CD4-positive, alpha-beta memory T cell (primary cell): ENCODE measurements around the gene HNRNPA1L2. TPM values are rescaled to one million over a fixed set of nuclear protein-coding genes. Genes with fewer than 3 reads are reported as not detected.
"Not testable (repeated sequence)": the region's sequence is repeated elsewhere in the genome, so short reads cannot be mapped to it uniquely, and the experiment has no call there.

Source experiments
- CTCF ChIA-PET: fragments of 350-600 bp; sonication (Branson Sonifier 250); formaldehyde crosslinking; loops from one replicate; lab custom pipeline; 2021; ENCODE audit warnings: inconsistent platforms; ENCODE audit not compliant: partially characterized antibody; lab: Charles Lee
- POLR2A ChIA-PET: fragments of 350-600 bp; sonication (Branson Sonifier 250); formaldehyde crosslinking; loops from one replicate; lab custom pipeline; 2021; ENCODE audit not compliant: partially characterized antibody; lab: Charles Lee
- DNase-seq, 5 donors: peaks; one replicate each; pipeline versions ENCODE4 v3.0.0 to v3.0.0-alpha.2; 2020 to 2022; ENCODE audit warnings: mixed read lengths in 1 of 5
- H3K27ac ChIP-seq: one replicate; pipeline ENCODE4 v1.7.0; 2013; ENCODE audit warnings: low read depth, low read length
- H3K27me3 ChIP-seq: 2 replicates; pipeline ENCODE4 v1.7.0; 2013; ENCODE audit warnings: mild to moderate bottlenecking, low read length, moderate library complexity; ENCODE audit not compliant: insufficient read depth
- H3K36me3 ChIP-seq: 2 replicates; pipeline ENCODE4 v1.7.0; 2013; ENCODE audit warnings: mild to moderate bottlenecking, low read length, moderate library complexity; ENCODE audit not compliant: insufficient read depth
- H3K4me1 ChIP-seq: 2 replicates; pipeline ENCODE4 v1.7.0; 2013; ENCODE audit warnings: mild to moderate bottlenecking, low read length, moderate library complexity; ENCODE audit not compliant: insufficient read depth
- H3K4me3 ChIP-seq, 2 donors: one replicate each; pipeline ENCODE4 v1.7.0; 2013; ENCODE audit warnings: low read length in 2 of 2, mild to moderate bottlenecking in 1 of 2
- H3K9me3 ChIP-seq, 2 donors: one replicate each; pipeline ENCODE4 v1.7.0; 2013; ENCODE audit warnings: low read length in 2 of 2, control low read depth in 1 of 2; ENCODE audit not compliant: control insufficient read depth in 1 of 2
- H3K27ac Mint-ChIP-seq, 7 donors: one replicate each; pipeline ENCODE4 v1.8.0; 2020 to 2021; ENCODE audit warnings: mixed read lengths in 7 of 7, mild to moderate bottlenecking in 6 of 7, inconsistent platforms in 3 of 7, moderate library complexity in 3 of 7
- H3K27me3 Mint-ChIP-seq, 2 donors: one replicate each; pipeline ENCODE4 v1.8.0; 2020 to 2021; ENCODE audit warnings: mixed read lengths in 2 of 2
- H3K36me3 Mint-ChIP-seq, 2 donors: one replicate each; pipeline ENCODE4 v1.8.0; 2020 to 2021; ENCODE audit warnings: mixed read lengths in 2 of 2, inconsistent platforms in 1 of 2, mild to moderate bottlenecking in 1 of 2
- H3K4me1 Mint-ChIP-seq, 4 donors: one replicate each; pipeline ENCODE4 v1.8.0; 2020 to 2021; ENCODE audit warnings: mixed read lengths in 4 of 4, mild to moderate bottlenecking in 1 of 4
- H3K4me3 Mint-ChIP-seq, 8 donors: one replicate each; pipeline ENCODE4 v1.8.0; 2020 to 2021; ENCODE audit warnings: mixed read lengths in 8 of 8, mild to moderate bottlenecking in 7 of 8, moderate library complexity in 6 of 8, inconsistent platforms in 3 of 8
- H3K9me3 Mint-ChIP-seq, 8 donors: one replicate each; pipeline ENCODE4 v1.8.0; 2020 to 2021; ENCODE audit warnings: mixed read lengths in 8 of 8, mild to moderate bottlenecking in 5 of 8, inconsistent platforms in 3 of 8, moderate library complexity in 1 of 8
- intact Hi-C: fragments of 100-400 bp; cut with micrococcal nuclease; formaldehyde crosslinking; loops from one replicate; pipeline ENCODE4 v1.15.1; 2023
- polyA plus RNA-seq, 2 donors: library from polyadenylated mRNA; unstranded; fragments of 300-500 nt; fragmentation: Illumina TruSeq; gene quantifications; one replicate each; pipeline ENCODE4 v1.2.3, GENCODE V29; 2021
- total RNA-seq, 2 experiments: library from RNA; stranded (reverse); gene quantifications; one replicate each; pipeline ENCODE4 v1.2.3, GENCODE V29; 2021

Gene HNRNPA1L2
- total and polyA plus RNA-seq, 4 experiments from 2014 or later, result 3.8 to 19.8 (median 14.8) TPM

GRCh38 chr13:52664272-52664671, 22.0 kb downstream of the HNRNPA1L2 start:
- H3K36me3 Mint-ChIP-seq, result peaks cover 41 to 76% of the 10 kb centered on the region in 2 donors
- H3K4me3 Mint-ChIP-seq, result no peak overlapping the region
- intact Hi-C loops, result loop anchor here (2.0 kb wide), 1 partner anchor 305 kb away; no protein-coding TSS in a partner anchor
- Histone ChIP-seq H3K27ac (no peak overlapping the region), H3K36me3 (peaks cover 44% of the 10 kb centered on the region), H3K4me1 (no peaks in the 10 kb centered on the region), H3K9me3 (no peaks in the 10 kb centered on the region), H3K27me3 (no peaks in the 10 kb centered on the region), H3K4me3 (no peak overlapping the region)
- POLR2A ChIA-PET, result interaction anchor here (4.7 kb wide), 1 partner anchor 12 kb away, joined by 26 read pairs; the partner anchor contains the start of gene SUGT1
- no peak for DNase-seq
- peaks cover 4 to 6% (median 5%) of the 10 kb centered on the region in 4 donors for H3K4me1 Mint-ChIP-seq
- H3K9me3 Mint-ChIP-seq, result no peaks in the 10 kb centered on the region
- H3K27ac Mint-ChIP-seq, result peak overlapping the region in 1 of 7 donors; percentile 28
- H3K27me3 Mint-ChIP-seq, result no peaks in the 10 kb centered on the region
- CTCF ChIA-PET, result interaction anchor here (0.5 to 2.5 kb wide), 6 partner anchors 11 to 299 kb away, joined by 3 to 25 read pairs (median 4); partner anchors contain the start of gene SUGT1

- DNase-seq, result peak in 4 of 5 donors; percentile 14 to 39 (median 19)
- no peaks in the 10 kb centered on the region for H3K9me3 ChIP-seq
- H3K9me3 Mint-ChIP-seq, result no peaks in the 10 kb centered on the region
- H3K27me3 ChIP-seq, result no peaks in the 10 kb centered on the region
- peaks cover 4 to 6% (median 4%) of the 10 kb centered on the region in 4 donors for H3K4me1 Mint-ChIP-seq
- peaks cover 40 to 78% of the 10 kb centered on the region in 2 donors for H3K36me3 Mint-ChIP-seq
- peak overlapping the region in 3 of 7 donors; percentile 27 to 72 (median 42) for H3K27ac Mint-ChIP-seq
- peaks cover 44% of the 10 kb centered on the region for H3K36me3 ChIP-seq
- CTCF ChIA-PET, result interaction anchor here (0.9 to 2.5 kb wide), 7 partner anchors 8 to 303 kb away, joined by 3 to 25 read pairs (median 4); partner anchors contain the start of gene SUGT1
- intact Hi-C loops, result loop anchor here (2.0 to 5.0 kb wide), 2 partner anchors 208 to 303 kb away; partner anchors contain the start of gene CKAP2
- POLR2A ChIA-PET, result interaction anchor here (4.7 kb wide), 1 partner anchor 13 kb away, joined by 26 read pairs; the partner anchor contains the start of gene SUGT1
- H3K4me1 ChIP-seq, result no peaks in the 10 kb centered on the region
- H3K27ac ChIP-seq, result no peak overlapping the region
- no peak overlapping the region for H3K4me3 ChIP-seq
- no peaks in the 10 kb centered on the region for H3K27me3 Mint-ChIP-seq
- H3K4me3 Mint-ChIP-seq, result no peak overlapping the region
Measured at GRCh38 chr13:52665325-52665724, 23.1 kb downstream of the HNRNPA1L2 start.

GRCh38 chr13:52669677-52670076, 27.4 kb downstream of the HNRNPA1L2 start:
- Histone ChIP-seq H3K27ac (no peak overlapping the region), H3K4me3 (no peak overlapping the region), H3K27me3 (no peaks in the 10 kb centered on the region), H3K9me3 (no peaks in the 10 kb centered on the region), H3K4me1 (no peaks in the 10 kb centered on the region), H3K36me3 (peaks cover 29% of the 10 kb centered on the region)
- intact Hi-C loops, result loop anchor here (5.0 kb wide), 1 partner anchor 212 kb away; the partner anchor contains the start of gene CKAP2
- peaks cover 0 to 9% (median 4%) of the 10 kb centered on the region in 4 donors for H3K4me1 Mint-ChIP-seq
- no peaks in the 10 kb centered on the region for H3K9me3 Mint-ChIP-seq
- DNase-seq, result no peak
- H3K36me3 Mint-ChIP-seq, result peaks cover 30 to 66% of the 10 kb centered on the region in 2 donors
- H3K27me3 Mint-ChIP-seq, result no peaks in the 10 kb centered on the region
- no peak overlapping the region for H3K27ac Mint-ChIP-seq
- no peak overlapping the region for H3K4me3 Mint-ChIP-seq
- CTCF ChIA-PET, result no interaction called here
- POLR2A ChIA-PET, result no interaction called here

GRCh38 chr13:52670726-52671125, 28.5 kb downstream of the HNRNPA1L2 start:
- H3K9me3 Mint-ChIP-seq, result no peaks in the 10 kb centered on the region
- Histone ChIP-seq H3K9me3 (no peaks in the 10 kb centered on the region), H3K36me3 (peaks cover 27% of the 10 kb centered on the region), H3K27ac (no peak overlapping the region), H3K4me3 (no peak overlapping the region), H3K27me3 (no peaks in the 10 kb centered on the region), H3K4me1 (no peaks in the 10 kb centered on the region)
- intact Hi-C loops, result no loop called here
- peak overlapping the region in 3 of 7 donors; percentile 9 to 62 (median 24) for H3K27ac Mint-ChIP-seq
- H3K4me1 Mint-ChIP-seq, result peaks cover 3 to 10% (median 7%) of the 10 kb centered on the region in 4 donors
- DNase-seq, result no peak
- H3K27me3 Mint-ChIP-seq, result no peaks in the 10 kb centered on the region
- no peak overlapping the region for H3K4me3 Mint-ChIP-seq
- peaks cover 37 to 63% of the 10 kb centered on the region in 2 donors for H3K36me3 Mint-ChIP-seq
- ChIA-PET CTCF (no interaction called here), POLR2A (no interaction called here)

GRCh38 chr13:52673465-52673864, 31.2 kb downstream of the HNRNPA1L2 start:
- H3K4me3 Mint-ChIP-seq, result no peak overlapping the region
- H3K4me3 ChIP-seq, result no peak overlapping the region
- intact Hi-C loops, result no loop called here
- no peak overlapping the region for H3K27ac ChIP-seq
- H3K9me3 ChIP-seq, result no peaks in the 10 kb centered on the region
- CTCF ChIA-PET, result no interaction called here
- H3K27ac Mint-ChIP-seq, result no peak overlapping the region
- peaks cover 7 to 15% (median 10%) of the 10 kb centered on the region in 4 donors for H3K4me1 Mint-ChIP-seq
- no peaks in the 10 kb centered on the region for H3K27me3 ChIP-seq
- POLR2A ChIA-PET, result no interaction called here
- H3K4me1 ChIP-seq, result no peaks in the 10 kb centered on the region
- peaks cover 21% of the 10 kb centered on the region for H3K36me3 ChIP-seq
- DNase-seq, result no peak
- no peaks in the 10 kb centered on the region for H3K27me3 Mint-ChIP-seq
- peaks cover 41 to 60% of the 10 kb centered on the region in 2 donors for H3K36me3 Mint-ChIP-seq
- no peaks in the 10 kb centered on the region for H3K9me3 Mint-ChIP-seq

GRCh38 chr13:52677823-52678222, 35.6 kb downstream of the HNRNPA1L2 start:
- peak overlapping the region in 2 of 7 donors; percentile 12 to 73 for H3K27ac Mint-ChIP-seq
- peaks cover 4 to 15% (median 7%) of the 10 kb centered on the region in 4 donors for H3K4me1 Mint-ChIP-seq
- intact Hi-C loops, result no loop called here
- Histone ChIP-seq H3K9me3 (no peaks in the 10 kb centered on the region), H3K36me3 (peaks cover 29% of the 10 kb centered on the region), H3K4me1 (no peaks in the 10 kb centered on the region), H3K4me3 (no peak overlapping the region), H3K27ac (no peak overlapping the region), H3K27me3 (no peaks in the 10 kb centered on the region)
- POLR2A ChIA-PET, result interaction anchor here (0.6 kb wide), 1 partner anchor 476 kb away, joined by 4 read pairs; no protein-coding TSS in a partner anchor
- H3K27me3 Mint-ChIP-seq, result no peaks in the 10 kb centered on the region
- H3K9me3 Mint-ChIP-seq, result no peaks in the 10 kb centered on the region
- CTCF ChIA-PET, result no interaction called here
- DNase-seq, result no peak
- peak overlapping the region in 1 of 8 donors; percentile 2 for H3K4me3 Mint-ChIP-seq
- peaks cover 42 to 65% of the 10 kb centered on the region in 2 donors for H3K36me3 Mint-ChIP-seq

- H3K9me3 ChIP-seq, H3K4me3 ChIP-seq, intact Hi-C loops, H3K4me1 ChIP-seq, H3K27ac ChIP-seq, H3K27me3 Mint-ChIP-seq, DNase-seq, H3K27me3 ChIP-seq, H3K4me3 Mint-ChIP-seq, POLR2A ChIA-PET, CTCF ChIA-PET, H3K9me3 Mint-ChIP-seq, H3K27ac Mint-ChIP-seq: not testable (repeated sequence)
- H3K4me1 Mint-ChIP-seq, result peaks cover under 1 to 12% (median 8%) of the 10 kb centered on the region in 4 donors
- H3K36me3 Mint-ChIP-seq, result peaks cover 63 to 70% of the 10 kb centered on the region in 2 donors
- H3K36me3 ChIP-seq, result peaks cover 18% of the 10 kb centered on the region
Measured at GRCh38 chr13:52685806-52686205, 43.6 kb downstream of the HNRNPA1L2 start.
